GM23248 (cell line): ENCODE data around the gene TRIM63. TPM values are rescaled to one million over a fixed set of nuclear protein-coding genes. Genes with fewer than 3 reads are reported as not detected.

Source experiments
- DNase-seq: peaks from one replicate; pipeline ENCODE4 v3.0.0-alpha.2; 2015
- H2AFZ ChIP-seq: fragments of 200-600 bp; sonication (generic); 2 replicates; pipeline ENCODE4 v1.6.1; 2016; ENCODE audit warnings: antibody characterized with exemption
- H3F3A ChIP-seq: fragments of 200-600 bp; sonication (generic); 2 replicates; pipeline ENCODE4 v1.6.1; 2016; ENCODE audit warnings: mild to moderate bottlenecking, antibody characterized with exemption, mixed run types; ENCODE audit not compliant: insufficient read depth
- H3K27ac ChIP-seq: fragments of 200-600 bp; sonication (generic); 2 replicates; pipeline ENCODE4 v1.5.1; 2016; ENCODE audit warnings: mild to moderate bottlenecking
- H3K27me3 ChIP-seq: fragments of 200-600 bp; sonication (generic); replicated peaks from 2 replicates; pipeline ENCODE4 v1.6.1; 2016; ENCODE audit warnings: mild to moderate bottlenecking; ENCODE audit not compliant: insufficient read depth
- H3K36me3 ChIP-seq: fragments of 200-600 bp; sonication (generic); 2 replicates; pipeline ENCODE4 v1.6.1; 2016; ENCODE audit warnings: low read depth, mild to moderate bottlenecking
- H3K4me1 ChIP-seq: fragments of 200-600 bp; sonication (generic); 2 replicates; pipeline ENCODE4 v1.6.1; 2016; ENCODE audit warnings: mild to moderate bottlenecking; ENCODE audit not compliant: insufficient read depth
- H3K4me2 ChIP-seq: fragments of 200-600 bp; sonication (generic); one replicate; pipeline ENCODE4 v1.6.1; 2016; ENCODE audit warnings: mild to moderate bottlenecking; ENCODE audit not compliant: unreplicated experiment
- H3K4me3 ChIP-seq: fragments of 200-600 bp; sonication (generic); 2 replicates; pipeline ENCODE4 v1.5.1; 2016; ENCODE audit warnings: mild to moderate bottlenecking
- H3K79me2 ChIP-seq: fragments of 200-600 bp; sonication (generic); 2 replicates; pipeline ENCODE4 v1.6.1; 2016; ENCODE audit warnings: mild to moderate bottlenecking; ENCODE audit not compliant: insufficient read depth
- H3K9ac ChIP-seq: fragments of 200-600 bp; sonication (generic); 2 replicates; pipeline ENCODE4 v1.6.1; 2016; ENCODE audit warnings: mild to moderate bottlenecking
- H3K9me2 ChIP-seq: fragments of 200-600 bp; sonication (generic); 2 replicates; pipeline ENCODE4 v1.6.1; 2016; ENCODE audit warnings: mixed run types, mild to moderate bottlenecking, moderate library complexity; ENCODE audit not compliant: insufficient read depth
- H3K9me3 ChIP-seq: fragments of 200-600 bp; sonication (generic); one replicate; pipeline ENCODE4 v1.6.1; 2017; ENCODE audit warnings: low read depth
- H4K20me1 ChIP-seq: fragments of 200-600 bp; sonication (generic); 2 replicates; pipeline ENCODE4 v1.6.0; 2016; ENCODE audit not compliant: insufficient read depth
- EZH2 ChIP-seq: fragments of 200-600 bp; sonication (generic); IDR thresholded peaks from 2 replicates; pipeline ENCODE4 v1.6.1; 2018; ENCODE audit warnings: antibody characterized with exemption, mild to moderate bottlenecking; ENCODE audit not compliant: insufficient read depth, poor library complexity, severe bottlenecking
- EZH2phosphoT487 ChIP-seq: fragments of 200-600 bp; sonication (generic); IDR thresholded peaks from 2 replicates; pipeline ENCODE4 v1.6.1; 2018; ENCODE audit warnings: antibody characterized with exemption, moderate library complexity, mild to moderate bottlenecking, low read depth; ENCODE audit not compliant: insufficient read depth
- WGBS, 2 experiments: methylation state at CpG; one replicate each; pipeline ENCODE4 v1.1.6; 2015 to 2017; ENCODE audit warnings: low lambda C conversion rate in 2 of 2, low coverage in 1 of 2; ENCODE audit errors: missing lambda C conversion rate in 2 of 2; 5-methylcytosine and 5-hydroxymethylcytosine counted together
- in situ Hi-C: fragments of 300-500 bp; cut with MboI; formaldehyde crosslinking; loops from 2 replicates; pipeline ENCODE4 v1.15.0; 2020
- polyA plus RNA-seq: library from polyadenylated mRNA; unstranded; fragments of >200 nt; fragmentation: Nextera tagmentation; extraction: Ambion mirVana; gene quantifications from 2 replicates; pipeline ENCODE4 v1.2.1, GENCODE V29; 2016
- total RNA-seq: library from RNA; depleted of rRNA; stranded (reverse); fragments of >200 nt; shearing (Covaris generic); gene quantifications from 2 replicates; pipeline ENCODE4 v1.2.3, GENCODE V29; 2014

TRIM63 gene
- total and polyA plus RNA-seq, 2 experiments from 2014 or later, result not detected

GRCh38 chr1:26083208-26083607, 15.8 kb upstream of the TRIM63 start:
- Histone ChIP-seq H3K4me2 (no peak overlapping the region), H3K27ac (no peak overlapping the region), H3K36me3 (no peaks in the 10 kb centered on the region), H2AFZ (no peak overlapping the region), H3K4me3 (no peak overlapping the region), H3K9me3 (no peaks in the 10 kb centered on the region), H3K9ac (no peak overlapping the region), H4K20me1 (no peaks in the 10 kb centered on the region), H3K79me2 (no peaks in the 10 kb centered on the region), H3K4me1 (no peaks in the 10 kb centered on the region), H3K9me2 (no peaks in the 10 kb centered on the region), H3K27me3 (peaks cover 5% of the 10 kb centered on the region), H3F3A (no peaks in the 10 kb centered on the region)
- no peak for TF ChIP-seq EZH2phosphoT487
- no peak for TF ChIP-seq EZH2
- DNase-seq, result peak; percentile 64
- 36 to 41% methylated on average over 5 of the region's 5 CpGs for WGBS, 2 experiments
- in situ Hi-C loops, result no loop called here

GRCh38 chr1:26082020-26082350, 14.6 kb upstream of the TRIM63 start:
- H2AFZ ChIP-seq, result no peak overlapping the region
- H3K4me1 ChIP-seq, result no peaks in the 10 kb centered on the region
- in situ Hi-C loops, result no loop called here
- WGBS, 2 experiments, result 73% methylated on average over 3 of the region's 3 CpGs
- H3K27ac ChIP-seq, result no peak overlapping the region
- no peaks in the 10 kb centered on the region for H3K79me2 ChIP-seq
- no peak overlapping the region for H3K4me3 ChIP-seq
- no peaks in the 10 kb centered on the region for H3F3A ChIP-seq
- H3K4me2 ChIP-seq, result no peak overlapping the region
- H3K9me3 ChIP-seq, result no peaks in the 10 kb centered on the region
- H3K27me3 ChIP-seq, result peaks cover 10% of the 10 kb centered on the region
- H3K9ac ChIP-seq, result no peak overlapping the region
- no peak for DNase-seq
- H3K36me3 ChIP-seq, result no peaks in the 10 kb centered on the region
- TF ChIP-seq EZH2 (no peak), EZH2phosphoT487 (no peak)
- no peaks in the 10 kb centered on the region for H4K20me1 ChIP-seq
- no peaks in the 10 kb centered on the region for H3K9me2 ChIP-seq

- H4K20me1 ChIP-seq, result no peaks in the 10 kb centered on the region
- no peak overlapping the region for H3K4me2 ChIP-seq
- no peak for DNase-seq
- no peak overlapping the region for H2AFZ ChIP-seq
- no peak overlapping the region for H3K27ac ChIP-seq
- H3K4me3 ChIP-seq, result no peak overlapping the region
- in situ Hi-C loops, result no loop called here
- H3K9me2 ChIP-seq, result no peaks in the 10 kb centered on the region
- no peak overlapping the region for H3K9ac ChIP-seq
- no peak for TF ChIP-seq EZH2phosphoT487
- no peak for TF ChIP-seq EZH2
- WGBS, 2 experiments, result 68 to 76% methylated on average over 8 of the region's 8 CpGs
- H3F3A ChIP-seq, result no peaks in the 10 kb centered on the region
- H3K27me3 ChIP-seq, result peaks cover 10% of the 10 kb centered on the region
- no peaks in the 10 kb centered on the region for H3K9me3 ChIP-seq
- H3K4me1 ChIP-seq, result no peaks in the 10 kb centered on the region
- H3K79me2 ChIP-seq, result no peaks in the 10 kb centered on the region
- no peaks in the 10 kb centered on the region for H3K36me3 ChIP-seq
Measured at GRCh38 chr1:26081267-26082019, 14.0 kb upstream of the TRIM63 start.

- peaks cover 10% of the 10 kb centered on the region for H3K27me3 ChIP-seq
- no peaks in the 10 kb centered on the region for H3K9me3 ChIP-seq
- no peak overlapping the region for H3K4me2 ChIP-seq
- no peak for TF ChIP-seq EZH2phosphoT487
- no peak for TF ChIP-seq EZH2
- H2AFZ ChIP-seq, result no peak overlapping the region
- no peak overlapping the region for H3K27ac ChIP-seq
- no peak for DNase-seq
- no peaks in the 10 kb centered on the region for H3K36me3 ChIP-seq
- no peaks in the 10 kb centered on the region for H3K79me2 ChIP-seq
- no peaks in the 10 kb centered on the region for H3K4me1 ChIP-seq
- no peaks in the 10 kb centered on the region for H4K20me1 ChIP-seq
- H3K9me2 ChIP-seq, result no peaks in the 10 kb centered on the region
- H3K9ac ChIP-seq, result no peak overlapping the region
- no peaks in the 10 kb centered on the region for H3F3A ChIP-seq
- in situ Hi-C loops, result no loop called here
- 73 to 77% methylated on average over 9 of the region's 9 CpGs for whole genome bisulfite sequencing, 2 experiments
- H3K4me3 ChIP-seq, result no peak overlapping the region
Measured at GRCh38 chr1:26079960-26080814, 12.8 kb upstream of the TRIM63 start.
